GM12864 (cell line): ENCODE data around the gene FMNL2.

Experiments
- DNase-seq: peaks from one replicate; pipeline ENCODE4 v3.0.0-alpha.2; 2011; ENCODE audit warnings: low read depth
- H3K4me3 ChIP-seq: 2 replicates; pipeline ENCODE4 v1.5.1; 2011; ENCODE audit warnings: mild to moderate bottlenecking, low read depth, low read length, control low read depth
- CTCF ChIP-seq: IDR thresholded peaks from 2 replicates; pipeline ENCODE4 v1.5.1; 2011; ENCODE audit warnings: low read depth, mild to moderate bottlenecking, moderate library complexity, low read length, control low read depth, inconsistent platforms; ENCODE audit errors: missing control alignments

The FMNL2 gene

DNA sequence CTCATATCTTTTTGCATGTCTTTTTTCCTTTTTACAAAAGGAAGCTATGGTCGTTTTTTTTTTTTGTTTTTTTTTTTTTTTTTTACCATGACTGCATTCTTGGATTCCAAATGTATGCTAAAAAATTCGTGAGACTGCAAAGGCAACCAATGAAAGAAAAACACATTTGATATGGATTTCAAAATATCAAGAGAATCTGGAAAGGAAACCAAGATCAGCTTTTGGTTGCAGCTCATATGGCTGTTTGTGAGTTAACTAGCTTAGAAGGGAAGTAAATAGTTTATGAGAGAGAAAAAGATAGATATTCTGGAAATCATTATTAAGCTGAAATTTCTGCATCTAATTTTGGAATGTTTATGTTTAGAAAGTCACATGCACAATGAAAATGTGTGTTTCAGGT, 272.0 kb downstream of the FMNL2 start:
- no peak for DNase-seq
- H3K4me3 ChIP-seq = no peak overlapping the region
- TF ChIP-seq CTCF = no peak

- TF ChIP-seq CTCF = no peak
- DNase-seq = no peak
- H3K4me3 ChIP-seq = no peak overlapping the region
These were observed 272.9 kb downstream of the FMNL2 start for GRCh38 chr2:152607793-152608300.

DNA sequence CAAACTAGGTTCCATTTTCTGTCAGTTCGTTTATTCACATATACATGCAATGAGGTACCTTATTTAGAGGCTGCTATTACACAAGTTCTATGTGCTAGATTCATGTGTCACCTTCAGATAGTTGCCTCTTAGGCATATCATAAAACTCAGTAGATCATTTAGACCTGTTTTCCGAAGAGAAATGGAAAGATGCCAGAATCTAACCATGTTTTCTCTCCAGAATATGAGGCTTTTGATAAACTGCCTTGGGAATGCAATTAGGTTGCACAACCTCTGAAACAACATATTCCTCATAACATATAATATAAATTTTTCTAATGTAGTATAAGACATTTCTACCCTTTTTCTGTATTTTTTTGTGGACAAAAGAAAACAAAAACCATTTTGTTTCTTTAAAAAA, 274.2 kb downstream of the FMNL2 start:
- no peak for TF ChIP-seq CTCF
- no peak overlapping the region for H3K4me3 ChIP-seq
- no peak for DNase-seq

DNA sequence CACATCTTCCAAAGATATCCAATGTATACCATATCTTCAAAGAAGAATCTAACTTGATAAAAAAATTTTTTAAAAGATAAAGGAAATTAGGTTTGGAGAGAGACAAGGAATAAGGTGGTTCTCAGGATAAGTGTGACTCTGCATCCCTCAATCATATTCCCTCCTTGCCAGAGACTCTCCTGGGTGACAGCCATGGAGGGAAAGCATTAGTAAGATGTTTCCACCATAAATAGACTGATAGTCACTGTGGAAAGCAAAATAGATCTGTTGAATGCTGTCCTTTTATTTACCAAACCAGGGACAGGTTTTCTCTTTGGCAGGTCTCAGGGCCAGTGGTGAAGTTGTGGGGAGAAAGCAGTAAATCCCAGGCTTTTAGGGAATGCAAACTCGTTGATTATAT, 274.7 kb downstream of the FMNL2 start:
- DNase-seq = no peak
- H3K4me3 ChIP-seq = no peak overlapping the region
- TF ChIP-seq CTCF = no peak

- no peak overlapping the region; the same call in 1 of the 2 replicates for H3K4me3 ChIP-seq
- TF ChIP-seq CTCF = no peak
- peak; percentile 54 for DNase-seq
These were observed 276.7 kb downstream of the FMNL2 start for GRCh38 chr2:152611458-152612231.

DNA sequence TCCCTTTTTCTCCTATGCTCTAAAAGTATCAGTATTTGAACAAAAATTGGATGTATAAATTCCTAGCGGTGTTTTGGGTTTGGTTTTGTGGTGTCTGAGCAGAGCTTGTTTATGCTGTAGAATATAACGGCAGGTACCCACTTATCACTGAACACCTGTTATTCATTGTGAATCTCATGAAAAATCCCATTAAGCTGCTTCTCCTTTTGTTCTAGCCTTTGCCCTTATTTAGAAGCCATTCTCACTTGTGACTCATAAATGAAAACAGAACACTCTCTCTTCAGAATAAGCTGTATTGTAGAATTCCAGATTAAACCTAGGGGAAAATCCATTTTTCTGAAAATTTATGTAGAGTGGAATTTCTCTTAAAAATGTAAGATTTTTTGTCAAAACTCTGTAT, 278.3 kb downstream of the FMNL2 start:
- no peak for DNase-seq
- no peak overlapping the region for H3K4me3 ChIP-seq
- TF ChIP-seq CTCF = no peak

GRCh38 chr2:152615177-152615576, 280.2 kb downstream of the FMNL2 start:
- no peak overlapping the region for H3K4me3 ChIP-seq
- TF ChIP-seq CTCF = no peak
- DNase-seq = no peak
